Loucy (cell line): ENCODE data around the gene RPL19.

Experiments
- EZH2phosphoT487 ChIP-seq: fragments of 200-600 bp; IDR thresholded peaks from 2 replicates; pipeline ENCODE4 v1.6.1; 2018; ENCODE audit warnings: antibody characterized with exemption, mild to moderate bottlenecking, moderate library complexity, borderline replicate concordance
- TF ChIP-seq, protein P1 (sequence below): fragments of 200-600 bp; sonication (generic); conservative IDR thresholded peaks from 2 replicates; pipeline ENCODE4 v1.5.1; 2014; ENCODE audit warnings: mild to moderate bottlenecking, antibody characterized with exemption, low read length

DNA sequence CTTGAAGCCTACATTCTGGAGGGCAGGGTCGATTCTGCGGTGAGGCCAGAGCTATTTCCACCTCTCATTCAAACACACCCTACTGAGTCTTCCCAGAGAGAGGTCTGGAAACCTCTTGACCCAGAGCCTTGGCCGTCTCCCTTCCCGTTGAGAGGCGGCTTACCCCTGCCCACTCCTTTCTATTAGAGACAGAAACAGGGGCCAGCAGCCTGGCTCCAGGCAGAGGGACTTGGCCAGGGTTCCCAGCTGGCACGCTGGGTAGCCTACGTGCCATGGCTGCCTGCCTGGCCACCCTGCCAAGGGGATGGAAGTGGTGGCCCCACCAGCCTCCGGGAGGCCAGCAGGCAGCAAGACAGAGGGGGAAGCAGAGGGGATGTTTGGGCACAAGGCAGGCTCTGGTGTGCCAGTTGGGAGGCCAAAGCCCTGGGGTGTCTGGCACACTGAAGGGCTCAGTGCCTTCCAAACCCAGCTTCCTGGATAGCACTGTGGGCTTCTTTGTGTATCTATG is 19.6 kb downstream of the RPL19 start:
- TF ChIP-seq, protein P1, sequence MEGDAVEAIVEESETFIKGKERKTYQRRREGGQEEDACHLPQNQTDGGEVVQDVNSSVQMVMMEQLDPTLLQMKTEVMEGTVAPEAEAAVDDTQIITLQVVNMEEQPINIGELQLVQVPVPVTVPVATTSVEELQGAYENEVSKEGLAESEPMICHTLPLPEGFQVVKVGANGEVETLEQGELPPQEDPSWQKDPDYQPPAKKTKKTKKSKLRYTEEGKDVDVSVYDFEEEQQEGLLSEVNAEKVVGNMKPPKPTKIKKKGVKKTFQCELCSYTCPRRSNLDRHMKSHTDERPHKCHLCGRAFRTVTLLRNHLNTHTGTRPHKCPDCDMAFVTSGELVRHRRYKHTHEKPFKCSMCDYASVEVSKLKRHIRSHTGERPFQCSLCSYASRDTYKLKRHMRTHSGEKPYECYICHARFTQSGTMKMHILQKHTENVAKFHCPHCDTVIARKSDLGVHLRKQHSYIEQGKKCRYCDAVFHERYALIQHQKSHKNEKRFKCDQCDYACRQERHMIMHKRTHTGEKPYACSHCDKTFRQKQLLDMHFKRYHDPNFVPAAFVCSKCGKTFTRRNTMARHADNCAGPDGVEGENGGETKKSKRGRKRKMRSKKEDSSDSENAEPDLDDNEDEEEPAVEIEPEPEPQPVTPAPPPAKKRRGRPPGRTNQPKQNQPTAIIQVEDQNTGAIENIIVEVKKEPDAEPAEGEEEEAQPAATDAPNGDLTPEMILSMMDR: no peak
- TF ChIP-seq EZH2phosphoT487: no peak
